K562 (cell line): ENCODE results near the gene IGF2R. TPM values are rescaled to one million over a fixed set of nuclear protein-coding genes. Genes with fewer than 3 reads are reported as not detected.

Experiments
- ATAC-seq: fragments of 200-7000 bp; cut with Tn5 transposase; 3 replicates; pipeline ENCODE4 v1.9.1; 2020; ENCODE audit warnings: moderate library complexity
- BruUV-seq: library from RNA; stranded (reverse); fragments of 400-500 nt; replicated peaks from 2 replicates; lab custom pipeline; 2021; lab: Mats Ljungman, UMichigan
- CTCF ChIA-PET: fragments of 300-600 bp; formaldehyde crosslinking; extraction: SDS; loops from one replicate; lab custom pipeline; 2021; ENCODE audit warnings: low intra/inter-chr PET ratio; lab: Yijun Ruan, JAX
- POLR2A ChIA-PET: fragments of 300-600, 350-650 bp; sonication (Branson Sonifier 250); formaldehyde crosslinking; extraction: SDS; loops from one replicate; lab custom pipeline; 2021; ENCODE audit warnings: antibody characterized with exemption, inconsistent platforms; lab: Yijun Ruan, JAX
- DNase-seq, 4 experiments: peaks; one replicate each; pipeline versions ENCODE4 v3.0.0 to v3.0.0-alpha.2; 2011 to 2018; ENCODE audit warnings: low spot score in 3 of 4, mixed read lengths in 3 of 4; ENCODE audit errors: extremely low read depth in 1 of 4
- FAIRE-seq: peaks from 2 replicates; lab custom pipeline; 2011; peaks lifted over from hg19 to GRCh38; lab: Jason Lieb, UNC
- H2AFZ ChIP-seq: 2 replicates; pipeline ENCODE4 v1.6.0; 2011; ENCODE audit warnings: low read depth, low read length, control low read depth, inconsistent platforms
- H3K27ac ChIP-seq: fragments of 200-600 bp; 3 replicates; pipeline ENCODE4 v1.8.0; 2011; ENCODE audit warnings: low read depth, mild to moderate bottlenecking, control low read depth, inconsistent platforms, low read length, moderate library complexity, mixed read lengths; ENCODE audit errors: extremely low read depth
- H3K27me3 ChIP-seq, 2 experiments: fragments of 300-600 bp in 1 of 2; 2 replicates in 1 of 2; 3 replicates in 1 of 2; pipeline versions ENCODE4 v1.6.0 to v1.8.0; 2011; ENCODE audit warnings: inconsistent platforms in 2 of 2, low read length in 2 of 2, mild to moderate bottlenecking in 1 of 2, mixed read lengths in 1 of 2, moderate library complexity in 1 of 2; ENCODE audit not compliant: control insufficient read depth in 2 of 2, insufficient read depth in 2 of 2
- H3K36me3 ChIP-seq: fragments of 300-600 bp; 3 replicates; pipeline ENCODE4 v1.8.0; 2011; ENCODE audit warnings: mild to moderate bottlenecking, low read length, inconsistent platforms; ENCODE audit not compliant: control insufficient read depth, insufficient read depth
- H3K4me1 ChIP-seq, 2 experiments: fragments of 200-600 bp in 1 of 2; replicated peaks in 1 of 2; 2 replicates in 1 of 2; 3 replicates in 1 of 2; pipeline versions ENCODE4 v1.5.1 to v1.8.0; 2011; ENCODE audit warnings: inconsistent platforms in 2 of 2, low read length in 2 of 2, mild to moderate bottlenecking in 1 of 2, mixed read lengths in 1 of 2, moderate library complexity in 1 of 2; ENCODE audit not compliant: control insufficient read depth in 2 of 2, insufficient read depth in 2 of 2
- H3K4me2 ChIP-seq: 2 replicates; pipeline ENCODE4 v1.6.1; 2011; ENCODE audit warnings: low read length, control low read depth, inconsistent platforms, mixed read lengths; ENCODE audit not compliant: insufficient read depth
- H3K4me3 ChIP-seq: fragments of 200-600 bp; sonication (generic), shearing (Covaris generic); 2 replicates; pipeline ENCODE4 v1.5.1; 2016; ENCODE audit warnings: control low read depth, inconsistent platforms
- H3K79me2 ChIP-seq: fragments of 200-600 bp; 3 replicates; pipeline ENCODE4 v1.8.0; 2011; ENCODE audit warnings: low read length, inconsistent platforms; ENCODE audit not compliant: control insufficient read depth, insufficient read depth
- H3K9ac ChIP-seq, 2 experiments: 2 replicates each; pipeline versions ENCODE4 v1.6.0 to v1.6.1; 2011; ENCODE audit warnings: low read depth in 2 of 2, low read length in 2 of 2, control low read depth in 1 of 2, inconsistent platforms in 1 of 2, mild to moderate bottlenecking in 1 of 2, mixed read lengths in 1 of 2; ENCODE audit not compliant: insufficient read depth in 1 of 2
- H3K9me1 ChIP-seq: one replicate; pipeline ENCODE4 v1.6.0; 2011; ENCODE audit warnings: inconsistent platforms, mild to moderate bottlenecking, low read length, moderate library complexity; ENCODE audit not compliant: control insufficient read depth, insufficient read depth
- H3K9me3 ChIP-seq: replicated peaks from 2 replicates; pipeline ENCODE4 v1.5.1; 2011; ENCODE audit warnings: low read depth, low read length, inconsistent platforms; ENCODE audit not compliant: control insufficient read depth, insufficient read depth
- H4K20me1 ChIP-seq: replicated peaks from 2 replicates; pipeline ENCODE4 v1.6.1; 2011; ENCODE audit warnings: low read length, inconsistent platforms, mixed read lengths; ENCODE audit not compliant: control insufficient read depth, insufficient read depth
- CBFA2T2 ChIP-seq: fragments of 450-650 bp; conservative IDR thresholded peaks from 2 replicates; pipeline ENCODE4 v1.6.1; 2017; ENCODE audit warnings: mild to moderate bottlenecking
- FOS ChIP-seq: IDR thresholded peaks from 3 replicates; pipeline ENCODE4 v1.6.1; 2011; ENCODE audit not compliant: insufficient read length; ENCODE audit errors: extremely low read depth
- FOXA3 ChIP-seq, 2 experiments: fragments of 450-650 bp in 1 of 2; sonication (generic) in 1 of 2; formaldehyde crosslinking; IDR thresholded peaks in 1 of 2; conservative IDR thresholded peaks in 1 of 2; 2 replicates each; pipeline versions ENCODE4 v1.4.0 to v1.8.0; 2020 to 2022; ENCODE audit warnings: mild to moderate bottlenecking in 2 of 2, missing genetic modification reagents in 1 of 2
- HDAC2 ChIP-seq: fragments of 450-650 bp; IDR thresholded peaks from 2 replicates; pipeline ENCODE4 v1.6.1; 2016; ENCODE audit warnings: mild to moderate bottlenecking
- L3MBTL2 ChIP-seq: fragments of 450-650 bp; IDR thresholded peaks from 2 replicates; pipeline ENCODE4 v1.6.1; 2016; ENCODE audit warnings: mild to moderate bottlenecking, moderate library complexity
- MIER1 ChIP-seq: fragments of 450-650 bp; IDR thresholded peaks from 2 replicates; pipeline ENCODE4 v1.6.1; 2016; ENCODE audit warnings: antibody characterized with exemption, mild to moderate bottlenecking, low read depth
- PRPF4 ChIP-seq: fragments of 200-400 bp; formaldehyde crosslinking; IDR thresholded peaks from one replicate; pipeline ENCODE4 v1.6.1; 2017; ENCODE audit warnings: low read length, low read depth, mild to moderate bottlenecking; ENCODE audit not compliant: insufficient read depth, poor library complexity, severe bottlenecking
- SIN3B ChIP-seq: fragments of 450-650 bp; IDR thresholded peaks from 2 replicates; pipeline ENCODE4 v1.6.1; 2017; ENCODE audit warnings: low read depth, mild to moderate bottlenecking, moderate library complexity
- STAG1 ChIP-seq: sonication (generic); formaldehyde crosslinking; IDR thresholded peaks from 2 replicates; pipeline ENCODE4 v1.5.0; 2020; ENCODE audit warnings: missing genetic modification reagents, borderline replicate concordance
- TBP ChIP-seq: optimal IDR thresholded peaks from 2 replicates; pipeline ENCODE3; 2011; ENCODE audit warnings: low read depth, low read length, improper control_type of control experiment
- ZNF140 ChIP-seq: fragments of 250-450 bp; sonication (Bioruptor Pico); IDR thresholded peaks from 2 replicates; pipeline ENCODE4 v1.8.0; 2021; ENCODE audit warnings: moderate library complexity, mild to moderate bottlenecking, inconsistent platforms
- ZNF431 ChIP-seq: sonication (generic); formaldehyde crosslinking; IDR thresholded peaks from 2 replicates; pipeline ENCODE4 v1.8.0; 2022; ENCODE audit warnings: mild to moderate bottlenecking, missing genetic modification reagents
- WGBS: fragments of 100-300 bp; shearing (Covaris generic); methylation state at CpG from one replicate; pipeline ENCODE4 v1.1.6; 2016; ENCODE audit warnings: low coverage, mixed read lengths; ENCODE audit not compliant: insufficient coverage; ENCODE audit errors: missing lambda C conversion rate; 5-methylcytosine and 5-hydroxymethylcytosine counted together
- in situ Hi-C: fragments of 300-500 bp; cut with MboI; formaldehyde crosslinking; loops from 4 replicates; pipeline ENCODE4 v1.15.0; 2018; ENCODE audit warnings: inconsistent platforms, mixed read lengths
- intact Hi-C: fragments of 100-400 bp; cut with micrococcal nuclease; formaldehyde crosslinking; loops from 2 replicates; pipeline ENCODE4 v1.14.2; 2022
- polyA plus RNA-seq, 8 experiments: library from polyadenylated mRNA; depleted of rRNA in 4 of 8; stranded (reverse) in 5 of 8; unstranded in 3 of 8; fragments of >200 nt; fragmentation: Nextera tagmentation in 2 of 8; fragmentation: Illumina TruSeq in 1 of 8; extraction: Ambion mirVana in 2 of 8; extraction: Trizol in 1 of 8; gene quantifications; 2 replicates each; pipeline versions ENCODE4 v1.2.1 to v1.2.3, GENCODE V29; 2011 to 2014; ENCODE audit warnings: inconsistent platforms in 1 of 8, missing spikeins in 1 of 8
- total RNA-seq, 7 experiments: library from RNA; depleted of rRNA in 6 of 7; stranded (reverse); fragments of >200 nt in 6 of 7; fragmentation: Illumina TruSeq in 2 of 7; extraction: Trizol in 2 of 7; gene quantifications; 2 replicates each; pipeline versions ENCODE4 v1.2.1 to v1.2.3, GENCODE V29; 2011 to 2021; ENCODE audit warnings: low replicate concordance in 1 of 7
- TF ChIP-seq, protein P1 (sequence below), 3 experiments: fragments of 200-800 bp in 1 of 3; sonication (Bioruptor generic) in 1 of 3; sonication (generic) in 1 of 3; formaldehyde crosslinking in 1 of 3; IDR thresholded peaks; 2 replicates each; pipeline versions ENCODE4 v1.6.1 to v1.8.0; 2016 to 2022; ENCODE audit warnings: mild to moderate bottlenecking in 2 of 3, missing compliant biosample characterization in 2 of 3, missing genetic modification characterization in 2 of 3, missing genetic modification reagents in 1 of 3
- TF ChIP-seq, protein P2 (sequence below): sonication (generic); formaldehyde crosslinking; IDR thresholded peaks from 2 replicates; pipeline ENCODE4 v1.9.0; 2022; ENCODE audit warnings: mild to moderate bottlenecking, missing genetic modification reagents
- TF ChIP-seq, protein P3 (sequence below): IDR thresholded peaks from 3 replicates; pipeline ENCODE4 v1.6.1; 2011; ENCODE audit warnings: borderline replicate concordance, mild to moderate bottlenecking, moderate library complexity; ENCODE audit not compliant: insufficient read length; ENCODE audit errors: extremely low read depth
- TF ChIP-seq, protein P4 (sequence below): fragments of 450-650 bp; conservative IDR thresholded peaks from 2 replicates; pipeline ENCODE4 v1.6.1; 2016; ENCODE audit warnings: missing genetic modification characterization, low read depth, mild to moderate bottlenecking, control low read depth, missing compliant biosample characterization

IGF2R gene
- total and polyA plus RNA-seq, 9 of the 15 experiments (the other 6 are each of a cell fraction or from before 2014, with no cell fraction given): 3.5 to 92.3 (median 34.5) TPM

DNA sequence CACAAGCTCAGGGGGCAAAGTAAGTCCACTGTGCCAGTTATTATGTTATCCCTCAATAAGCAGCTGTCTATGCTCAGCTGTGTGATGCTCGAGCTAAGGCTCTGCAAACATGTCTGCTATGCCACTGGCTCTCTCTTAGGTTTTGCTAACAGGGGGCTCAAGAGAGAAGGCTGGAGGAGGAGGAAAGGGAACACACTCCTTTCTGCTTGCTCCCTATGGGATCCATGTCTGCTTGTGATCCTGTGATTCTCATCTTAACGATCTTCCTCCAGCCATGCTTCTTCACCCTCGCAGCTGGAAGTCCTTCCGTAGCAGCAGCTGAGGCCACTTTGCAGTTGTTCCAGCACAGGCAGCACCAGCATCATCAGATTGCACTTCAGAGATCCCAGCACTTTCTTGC is 37.0 kb upstream of the IGF2R start:
- intact Hi-C loops: no loop called here
- Histone ChIP-seq H3K4me1 (no peaks in the 10 kb centered on the region; a peak in 1 of 5 replicates), H3K9ac (no peak overlapping the region; a peak in 1 of 4 replicates), H3K9me1 (no peaks in the 10 kb centered on the region), H4K20me1 (no peaks in the 10 kb centered on the region), H3K27me3 (peaks cover 14 to 17% of the 10 kb centered on the region in 2 experiments; a peak in 3 of 5 replicates), H2AFZ (no peak overlapping the region), H3K27ac (no peak overlapping the region), H3K36me3 (no peaks in the 10 kb centered on the region), H3K4me2 (no peak overlapping the region), H3K79me2 (no peaks in the 10 kb centered on the region), H3K4me3 (no peak overlapping the region), H3K9me3 (no peaks in the 10 kb centered on the region; the same call in 1 of the 2 replicates)
- in situ Hi-C loops: no loop called here
- WGBS: 0% methylated on average over 4 of the region's 4 CpGs
- BruUV-seq: no TSS peak
- POLR2A ChIA-PET: no interaction called here
- DNase-seq: no peak
- CTCF ChIA-PET: no interaction called here
- FAIRE-seq: no peak
- peak; percentile 28; the same call in 2 of the 3 replicates for ATAC-seq
- TF ChIP-seq, protein P1, sequence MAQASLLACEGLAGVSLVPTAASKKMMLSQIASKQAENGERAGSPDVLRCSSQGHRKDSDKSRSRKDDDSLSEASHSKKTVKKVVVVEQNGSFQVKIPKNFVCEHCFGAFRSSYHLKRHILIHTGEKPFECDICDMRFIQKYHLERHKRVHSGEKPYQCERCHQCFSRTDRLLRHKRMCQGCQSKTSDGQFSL (CRISPR knock-in tag; IDR thresholded peaks at IDR 0.05): no peak
- TF ChIP-seq, protein P1 (tag; IDR thresholded peaks at IDR 0.05): no peak
- TF ChIP-seq L3MBTL2: no peak
- TF ChIP-seq ZNF140 (CRISPR knock-in tag): no peak
- no peak for TF ChIP-seq FOXA3 (CRISPR knock-in tag; conservative IDR thresholded peaks at IDR 0.05 in 1 of 2, IDR thresholded peaks at IDR 0.05 in 1 of 2)
- TF ChIP-seq STAG1: no peak
- TF ChIP-seq, protein P2, sequence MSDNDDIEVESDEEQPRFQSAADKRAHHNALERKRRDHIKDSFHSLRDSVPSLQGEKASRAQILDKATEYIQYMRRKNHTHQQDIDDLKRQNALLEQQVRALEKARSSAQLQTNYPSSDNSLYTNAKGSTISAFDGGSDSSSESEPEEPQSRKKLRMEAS (CRISPR knock-in tag): no peak
- no peak for TF ChIP-seq HDAC2
- TF ChIP-seq PRPF4: no peak
- TF ChIP-seq, protein P3, sequence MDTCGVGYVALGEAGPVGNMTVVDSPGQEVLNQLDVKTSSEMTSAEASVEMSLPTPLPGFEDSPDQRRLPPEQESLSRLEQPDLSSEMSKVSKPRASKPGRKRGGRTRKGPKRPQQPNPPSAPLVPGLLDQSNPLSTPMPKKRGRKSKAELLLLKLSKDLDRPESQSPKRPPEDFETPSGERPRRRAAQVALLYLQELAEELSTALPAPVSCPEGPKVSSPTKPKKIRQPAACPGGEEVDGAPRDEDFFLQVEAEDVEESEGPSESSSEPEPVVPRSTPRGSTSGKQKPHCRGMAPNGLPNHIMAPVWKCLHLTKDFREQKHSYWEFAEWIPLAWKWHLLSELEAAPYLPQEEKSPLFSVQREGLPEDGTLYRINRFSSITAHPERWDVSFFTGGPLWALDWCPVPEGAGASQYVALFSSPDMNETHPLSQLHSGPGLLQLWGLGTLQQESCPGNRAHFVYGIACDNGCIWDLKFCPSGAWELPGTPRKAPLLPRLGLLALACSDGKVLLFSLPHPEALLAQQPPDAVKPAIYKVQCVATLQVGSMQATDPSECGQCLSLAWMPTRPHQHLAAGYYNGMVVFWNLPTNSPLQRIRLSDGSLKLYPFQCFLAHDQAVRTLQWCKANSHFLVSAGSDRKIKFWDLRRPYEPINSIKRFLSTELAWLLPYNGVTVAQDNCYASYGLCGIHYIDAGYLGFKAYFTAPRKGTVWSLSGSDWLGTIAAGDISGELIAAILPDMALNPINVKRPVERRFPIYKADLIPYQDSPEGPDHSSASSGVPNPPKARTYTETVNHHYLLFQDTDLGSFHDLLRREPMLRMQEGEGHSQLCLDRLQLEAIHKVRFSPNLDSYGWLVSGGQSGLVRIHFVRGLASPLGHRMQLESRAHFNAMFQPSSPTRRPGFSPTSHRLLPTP: no peak
- TF ChIP-seq FOS: no peak
- no peak for TF ChIP-seq TBP
- TF ChIP-seq, protein P4, sequence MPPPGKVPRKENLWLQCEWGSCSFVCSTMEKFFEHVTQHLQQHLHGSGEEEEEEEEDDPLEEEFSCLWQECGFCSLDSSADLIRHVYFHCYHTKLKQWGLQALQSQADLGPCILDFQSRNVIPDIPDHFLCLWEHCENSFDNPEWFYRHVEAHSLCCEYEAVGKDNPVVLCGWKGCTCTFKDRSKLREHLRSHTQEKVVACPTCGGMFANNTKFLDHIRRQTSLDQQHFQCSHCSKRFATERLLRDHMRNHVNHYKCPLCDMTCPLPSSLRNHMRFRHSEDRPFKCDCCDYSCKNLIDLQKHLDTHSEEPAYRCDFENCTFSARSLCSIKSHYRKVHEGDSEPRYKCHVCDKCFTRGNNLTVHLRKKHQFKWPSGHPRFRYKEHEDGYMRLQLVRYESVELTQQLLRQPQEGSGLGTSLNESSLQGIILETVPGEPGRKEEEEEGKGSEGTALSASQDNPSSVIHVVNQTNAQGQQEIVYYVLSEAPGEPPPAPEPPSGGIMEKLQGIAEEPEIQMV (tag): no peak
- TF ChIP-seq ZNF431 (CRISPR knock-in tag): no peak
- TF ChIP-seq MIER1: no peak
- no peak for TF ChIP-seq SIN3B
- TF ChIP-seq CBFA2T2: no peak
